Chondrocyte (in vitro differentiated cells): ENCODE results near the gene CYBC1. TPM values are rescaled to one million over a fixed set of nuclear protein-coding genes. Genes with fewer than 3 reads are reported as not detected.

ENCODE experiments used
- DNase-seq: peaks from one replicate; pipeline ENCODE4 v3.0.0; 2021; ENCODE audit warnings: mixed read lengths, low spot score
- H3K27ac Mint-ChIP-seq: one replicate; pipeline ENCODE4 v1.8.0; 2021; ENCODE audit warnings: mild to moderate bottlenecking, moderate library complexity, mixed read lengths; ENCODE audit not compliant: unreplicated experiment
- H3K27me3 Mint-ChIP-seq: 2 replicates; pipeline ENCODE4 v1.8.0; 2021; ENCODE audit warnings: low read depth, mixed read lengths
- H3K36me3 Mint-ChIP-seq: 2 replicates; pipeline ENCODE4 v1.8.0; 2021; ENCODE audit warnings: low read depth, mixed read lengths
- H3K4me1 Mint-ChIP-seq: 2 replicates; pipeline ENCODE4 v1.8.0; 2021; ENCODE audit warnings: low read depth, mild to moderate bottlenecking, mixed read lengths
- H3K4me3 Mint-ChIP-seq: one replicate; pipeline ENCODE4 v1.8.0; 2021; ENCODE audit warnings: mild to moderate bottlenecking, moderate library complexity, mixed read lengths; ENCODE audit not compliant: unreplicated experiment
- H3K9me3 Mint-ChIP-seq: 2 replicates; pipeline ENCODE4 v1.8.0; 2021; ENCODE audit warnings: low read depth, mixed read lengths
- total RNA-seq: library from RNA; stranded (reverse); gene quantifications from 3 replicates; pipeline ENCODE4 v1.2.1, GENCODE V29; 2021
- TF ChIP-seq, protein P1 (sequence below): fragments of 200-600 bp; sonication (generic); IDR thresholded peaks from 2 replicates; pipeline ENCODE4 v1.5.0; 2021; ENCODE audit warnings: antibody characterized with exemption, mild to moderate bottlenecking, moderate library complexity

Gene CYBC1
- total RNA-seq, 1 donor from 2014 or later = 53.0 TPM

DNA sequence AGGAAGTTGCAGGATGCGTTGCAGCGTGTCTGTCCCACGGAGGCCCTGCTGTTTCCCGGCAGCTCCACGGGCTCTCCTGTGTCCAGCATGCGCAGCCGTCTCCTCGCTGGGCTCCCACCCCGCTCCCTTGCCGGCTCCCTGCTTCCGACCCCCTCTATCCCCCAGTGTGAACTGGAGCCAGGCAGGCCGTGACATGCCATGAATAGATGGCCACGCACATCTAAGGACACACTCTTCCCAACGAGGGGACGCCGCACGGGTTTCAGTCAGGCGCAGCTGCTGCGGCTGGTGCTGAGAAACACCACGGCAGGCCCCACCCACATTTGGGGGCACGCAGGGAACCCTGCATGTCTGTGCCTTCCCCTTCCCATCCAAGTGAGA, 41.6 kb downstream of the CYBC1 start:
- TF ChIP-seq, protein P1, sequence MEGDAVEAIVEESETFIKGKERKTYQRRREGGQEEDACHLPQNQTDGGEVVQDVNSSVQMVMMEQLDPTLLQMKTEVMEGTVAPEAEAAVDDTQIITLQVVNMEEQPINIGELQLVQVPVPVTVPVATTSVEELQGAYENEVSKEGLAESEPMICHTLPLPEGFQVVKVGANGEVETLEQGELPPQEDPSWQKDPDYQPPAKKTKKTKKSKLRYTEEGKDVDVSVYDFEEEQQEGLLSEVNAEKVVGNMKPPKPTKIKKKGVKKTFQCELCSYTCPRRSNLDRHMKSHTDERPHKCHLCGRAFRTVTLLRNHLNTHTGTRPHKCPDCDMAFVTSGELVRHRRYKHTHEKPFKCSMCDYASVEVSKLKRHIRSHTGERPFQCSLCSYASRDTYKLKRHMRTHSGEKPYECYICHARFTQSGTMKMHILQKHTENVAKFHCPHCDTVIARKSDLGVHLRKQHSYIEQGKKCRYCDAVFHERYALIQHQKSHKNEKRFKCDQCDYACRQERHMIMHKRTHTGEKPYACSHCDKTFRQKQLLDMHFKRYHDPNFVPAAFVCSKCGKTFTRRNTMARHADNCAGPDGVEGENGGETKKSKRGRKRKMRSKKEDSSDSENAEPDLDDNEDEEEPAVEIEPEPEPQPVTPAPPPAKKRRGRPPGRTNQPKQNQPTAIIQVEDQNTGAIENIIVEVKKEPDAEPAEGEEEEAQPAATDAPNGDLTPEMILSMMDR = no peak

DNA sequence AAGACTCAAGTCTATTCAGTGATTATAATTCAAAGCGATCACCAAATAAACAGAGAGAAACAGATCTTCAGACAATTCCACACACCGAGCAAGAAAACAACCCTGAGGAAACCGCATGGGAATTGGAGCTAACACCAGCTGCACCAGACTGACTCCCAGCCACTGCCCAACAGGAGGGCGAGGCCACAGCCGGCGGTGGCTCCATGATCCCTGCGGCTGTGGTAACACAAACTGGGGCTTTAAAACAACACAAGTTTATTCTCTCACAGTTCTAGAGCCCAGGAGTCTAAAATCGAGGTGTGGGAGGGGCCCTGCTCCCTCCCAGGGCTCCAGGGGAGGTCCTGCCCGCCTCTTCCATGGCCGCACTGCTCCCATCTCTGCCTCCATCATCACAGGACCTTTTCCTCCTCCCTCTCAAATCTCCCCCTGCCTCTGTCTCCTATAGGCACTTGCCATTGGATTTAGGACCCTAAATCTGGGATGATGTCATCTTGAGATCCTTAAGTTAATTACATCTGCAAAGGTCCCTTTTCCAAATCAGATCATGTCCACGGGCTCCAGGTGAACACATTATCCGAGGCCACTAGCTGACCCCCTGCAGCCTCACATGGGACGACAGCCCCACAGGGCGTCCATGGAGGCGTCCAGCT, 42.1 kb downstream of the CYBC1 start:
- no peaks in the 10 kb centered on the region for H3K9me3 Mint-ChIP-seq
- no peaks in the 10 kb centered on the region for H3K27me3 Mint-ChIP-seq

More for the DNA sequence above, 41.6 kb downstream of the CYBC1 start:
- peaks cover 6% of the 10 kb centered on the region for H3K36me3 Mint-ChIP-seq
- peaks cover 13% of the 10 kb centered on the region for H3K4me1 Mint-ChIP-seq
- no peak overlapping the region for H3K27ac Mint-ChIP-seq
- H3K9me3 Mint-ChIP-seq = no peaks in the 10 kb centered on the region
- no peaks in the 10 kb centered on the region for H3K27me3 Mint-ChIP-seq
- no peak overlapping the region for H3K4me3 Mint-ChIP-seq
- no peak for DNase-seq

DNA sequence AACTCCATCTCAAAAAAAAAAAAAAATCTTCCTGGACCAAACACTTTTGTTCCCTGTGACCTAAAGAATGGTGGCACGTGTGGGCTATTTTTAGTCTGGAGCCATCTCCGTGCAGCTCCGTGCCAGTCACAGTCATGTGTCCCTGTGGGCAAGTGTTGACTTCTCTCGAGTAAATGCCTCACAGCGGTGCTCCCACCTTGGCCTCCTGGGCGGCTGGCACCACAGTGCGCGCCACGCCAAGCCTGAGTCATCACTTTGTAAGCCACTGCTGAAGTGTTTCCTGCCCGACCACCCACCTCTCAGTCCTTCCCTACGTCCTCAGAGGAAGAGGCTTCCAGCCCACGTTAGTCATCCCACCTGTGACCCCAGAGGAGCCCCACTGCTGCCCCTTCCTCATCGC, 43.3 kb downstream of the CYBC1 start:
- Mint-ChIP-seq H3K4me3 (no peak overlapping the region), H3K36me3 (peaks cover 10% of the 10 kb centered on the region), H3K27ac (peak overlapping the region; percentile 70), H3K27me3 (no peaks in the 10 kb centered on the region), H3K9me3 (no peaks in the 10 kb centered on the region), H3K4me1 (peaks cover 13% of the 10 kb centered on the region)
- DNase-seq = no peak
- TF ChIP-seq, protein P1 = no peak

More for the DNA sequence above, 42.1 kb downstream of the CYBC1 start:
- no peak overlapping the region for H3K4me3 Mint-ChIP-seq
- TF ChIP-seq, protein P1 = no peak
- no peak overlapping the region for H3K27ac Mint-ChIP-seq
- no peak for DNase-seq
- H3K36me3 Mint-ChIP-seq = peaks cover 9% of the 10 kb centered on the region
- H3K4me1 Mint-ChIP-seq = peaks cover 13% of the 10 kb centered on the region

DNA sequence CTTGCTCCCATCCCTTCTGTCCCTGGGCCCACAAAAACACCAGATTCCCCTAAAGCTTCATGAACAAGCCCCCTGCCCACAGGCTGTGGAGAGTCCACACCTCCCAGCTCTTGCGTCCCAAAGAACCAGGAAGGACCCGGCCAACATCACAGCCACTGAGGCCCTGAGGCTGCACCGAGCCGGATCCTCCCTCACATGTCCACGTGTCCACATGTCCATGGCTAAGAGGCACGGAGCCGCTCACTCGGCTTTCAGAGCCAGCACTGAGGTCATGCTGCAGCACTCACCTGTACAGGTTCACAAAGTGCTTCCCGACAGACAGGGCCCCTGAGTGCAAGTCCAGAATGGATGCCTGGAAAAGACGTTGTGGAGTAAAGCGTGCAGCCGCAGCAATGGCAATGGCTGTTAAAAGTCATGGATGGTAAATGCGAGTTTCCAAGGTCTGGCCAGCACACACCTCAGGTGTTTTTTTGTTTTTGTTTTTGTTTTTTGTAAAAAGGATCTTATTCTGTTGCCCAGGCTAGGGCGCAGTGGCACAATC, 44.4 kb downstream of the CYBC1 start:
- no peak overlapping the region for H3K27ac Mint-ChIP-seq
- TF ChIP-seq, protein P1 = no peak
- H3K36me3 Mint-ChIP-seq = peaks cover 12% of the 10 kb centered on the region
- H3K4me1 Mint-ChIP-seq = peaks cover 13% of the 10 kb centered on the region
- no peak for DNase-seq
- H3K27me3 Mint-ChIP-seq = no peaks in the 10 kb centered on the region
- no peaks in the 10 kb centered on the region for H3K9me3 Mint-ChIP-seq
- H3K4me3 Mint-ChIP-seq = no peak overlapping the region

DNA sequence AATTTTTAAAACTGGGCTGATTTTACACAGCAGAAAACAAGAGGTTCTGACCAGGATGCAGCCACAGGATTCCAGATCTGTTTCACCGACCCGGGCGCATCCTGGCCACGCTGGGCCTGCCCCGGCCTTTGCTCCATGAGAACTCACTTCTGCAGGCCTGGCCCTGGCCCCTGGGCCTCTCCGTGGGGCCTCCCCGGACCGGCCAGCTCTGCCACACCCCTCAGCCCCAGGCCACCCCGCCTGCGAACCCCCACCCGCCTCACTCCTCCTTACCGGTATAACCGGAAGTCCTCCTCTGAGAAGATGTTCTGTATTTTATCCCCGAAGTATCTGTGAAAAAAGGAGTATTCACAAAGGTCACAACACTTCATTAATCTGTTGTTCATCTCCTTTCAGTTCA, 45.5 kb downstream of the CYBC1 start:
- H3K27ac Mint-ChIP-seq = no peak overlapping the region
- DNase-seq = no peak
- H3K27me3 Mint-ChIP-seq = no peaks in the 10 kb centered on the region
- TF ChIP-seq, protein P1 = no peak
- peaks cover 13% of the 10 kb centered on the region for H3K4me1 Mint-ChIP-seq
- H3K36me3 Mint-ChIP-seq = peaks cover 14% of the 10 kb centered on the region
- no peaks in the 10 kb centered on the region for H3K9me3 Mint-ChIP-seq
- no peak overlapping the region for H3K4me3 Mint-ChIP-seq
